Keratinocyte (primary cell): Measurements from ENCODE around the gene STAT3. TPM values are rescaled to one million over a fixed set of nuclear protein-coding genes. Genes with fewer than 3 reads are reported as not detected.

ENCODE experiments used
- DNase-seq: peaks from one replicate; pipeline ENCODE4 v3.0.0-alpha.2; 2011; ENCODE audit warnings: low read depth, missing footprints, low spot score
- FAIRE-seq: peaks from 2 replicates; lab custom pipeline; 2011; peaks lifted over from hg19 to GRCh38; lab: Jason Lieb, UNC
- H2AFZ ChIP-seq: 2 replicates; pipeline ENCODE4 v1.6.0; 2012; ENCODE audit warnings: low read length, control low read depth, inconsistent platforms; ENCODE audit not compliant: control insufficient read depth
- H3K27ac ChIP-seq: 2 replicates; pipeline ENCODE4 v1.5.1; 2011; ENCODE audit warnings: low read length; ENCODE audit not compliant: control insufficient read depth, insufficient read depth
- H3K27me3 ChIP-seq: 3 replicates; pipeline ENCODE4 v1.6.0; 2011; ENCODE audit warnings: low read length; ENCODE audit not compliant: control insufficient read depth, insufficient read depth; ENCODE audit errors: extremely low read depth
- H3K36me3 ChIP-seq, 2 experiments: 2 replicates in 1 of 2; 3 replicates in 1 of 2; pipeline ENCODE4 v1.5.1; 2011; ENCODE audit warnings: low read length in 2 of 2, mild to moderate bottlenecking in 1 of 2; ENCODE audit not compliant: control insufficient read depth in 2 of 2, insufficient read depth in 2 of 2; ENCODE audit errors: extremely low read depth in 1 of 2
- H3K4me1 ChIP-seq: 3 replicates; pipeline ENCODE4 v1.5.1; 2011; ENCODE audit warnings: low read length; ENCODE audit not compliant: control insufficient read depth, insufficient read depth; ENCODE audit errors: extremely low read depth
- H3K4me2 ChIP-seq: 3 replicates; pipeline ENCODE4 v1.6.0; 2011; ENCODE audit warnings: low read depth, low read length; ENCODE audit not compliant: control insufficient read depth, insufficient read depth; ENCODE audit errors: extremely low read depth
- H3K4me3 ChIP-seq, 3 experiments: fragments of 200-600 bp in 1 of 3; sonication (generic) in 1 of 3; 2 replicates in 2 of 3; 3 replicates in 1 of 3; pipeline ENCODE4 v1.5.1; 2011 to 2016; ENCODE audit warnings: low read length in 3 of 3, mild to moderate bottlenecking in 3 of 3, control low read depth in 2 of 3, inconsistent platforms in 1 of 3, low read depth in 1 of 3, mixed read lengths in 1 of 3, mixed run types in 1 of 3, moderate library complexity in 1 of 3; ENCODE audit not compliant: control insufficient read depth in 2 of 3, insufficient read depth in 2 of 3; ENCODE audit errors: extremely low read depth in 1 of 3
- H3K79me2 ChIP-seq: 2 replicates; pipeline ENCODE4 v1.6.0; 2012; ENCODE audit warnings: low read length; ENCODE audit not compliant: control insufficient read depth, insufficient read depth
- H3K9ac ChIP-seq: 3 replicates; pipeline ENCODE4 v1.6.0; 2011; ENCODE audit warnings: low read length; ENCODE audit not compliant: control insufficient read depth, insufficient read depth; ENCODE audit errors: extremely low read depth
- H3K9me1 ChIP-seq: 3 replicates; pipeline ENCODE4 v1.6.0; 2011; ENCODE audit warnings: low read length; ENCODE audit not compliant: control insufficient read depth, insufficient read depth; ENCODE audit errors: extremely low read depth
- H3K9me3 ChIP-seq: 2 replicates; pipeline ENCODE4 v1.5.1; 2012; ENCODE audit warnings: low read depth, low read length; ENCODE audit not compliant: control insufficient read depth
- H4K20me1 ChIP-seq: 3 replicates; pipeline ENCODE4 v1.6.0; 2011; ENCODE audit warnings: low read length; ENCODE audit not compliant: control insufficient read depth, insufficient read depth; ENCODE audit errors: extremely low read depth
- EZH2 ChIP-seq: IDR thresholded peaks from one replicate; pipeline ENCODE4 v1.6.1; 2012; ENCODE audit warnings: inconsistent platforms, mild to moderate bottlenecking, low read length, moderate library complexity
- dilution Hi-C: fragments of 300-500 bp; cut with MboI; formaldehyde crosslinking; loops from one replicate; pipeline ENCODE4 v1.7.0; 2020; ENCODE audit warnings: low sequenced_read_pairs; ENCODE audit not compliant: extremely low pct_ligation_motif_present
- polyA plus RNA-seq, 5 experiments: library from polyadenylated mRNA; depleted of rRNA in 3 of 5; stranded (reverse) in 3 of 5; stranded (forward) in 1 of 5; unstranded in 1 of 5; fragments of >200 nt; gene quantifications; 1 replicate in 1 of 5; 2 replicates in 3 of 5; 3 replicates in 1 of 5; pipeline versions ENCODE4 v1.2.1 to v1.2.3, GENCODE V29; 2011 to 2012; ENCODE audit warnings: missing spikeins in 2 of 5, low read depth in 1 of 5, low replicate concordance in 1 of 5
- TF ChIP-seq, protein P1 (sequence below), 3 experiments: IDR thresholded peaks in 1 of 3; conservative IDR thresholded peaks in 1 of 3; optimal IDR thresholded peaks in 1 of 3; 2 replicates in 2 of 3; 3 replicates in 1 of 3; pipeline versions ENCODE3 to v1.5.1; 2011; ENCODE audit warnings: low read length in 3 of 3, mild to moderate bottlenecking in 3 of 3, moderate library complexity in 2 of 3, control low read depth in 1 of 3, inconsistent platforms in 1 of 3; ENCODE audit not compliant: insufficient read depth in 2 of 3; ENCODE audit errors: extremely low read depth in 1 of 3

The STAT3 gene
- polyA plus RNA-seq, 1 donor (not counting 4 experiments of a cell fraction or from before 2014, with no cell fraction given) = 37.4 TPM

DNA sequence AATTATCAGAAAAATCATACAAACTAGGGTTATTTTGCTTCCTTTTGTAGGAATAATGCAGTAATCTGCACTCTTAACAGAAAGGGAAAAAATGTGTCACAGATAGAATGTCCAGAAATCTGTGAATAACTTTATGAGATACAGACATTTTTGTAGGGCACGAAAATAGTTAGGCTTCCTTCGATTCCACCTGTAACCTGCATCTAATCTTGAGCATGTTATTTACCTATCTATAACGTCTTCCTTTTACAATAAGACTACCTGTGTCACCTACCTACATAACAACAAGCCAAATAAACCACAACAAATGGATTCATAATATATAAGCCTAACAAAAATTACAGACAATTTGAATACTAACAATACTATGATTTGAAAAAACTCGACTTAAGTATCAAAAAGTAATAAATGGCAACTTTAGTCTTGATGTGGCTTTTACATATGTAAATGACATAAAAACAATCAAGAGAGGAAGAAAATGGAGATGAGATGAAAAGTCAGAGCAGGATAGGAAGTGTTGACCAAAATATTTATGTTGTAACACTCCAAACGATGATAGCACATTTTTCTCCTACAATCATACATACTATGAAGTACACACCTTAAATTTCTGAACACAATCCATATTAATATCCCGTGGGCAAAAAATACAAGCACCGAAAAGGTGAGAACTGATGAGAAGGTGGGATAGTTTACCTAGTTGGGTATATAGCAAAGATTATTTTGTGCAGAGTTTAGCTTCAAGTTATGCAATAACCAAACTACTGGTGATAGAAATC, 114.6 kb downstream of the STAT3 start:
- dilution Hi-C loops = no loop called here
- no peaks in the 10 kb centered on the region for H4K20me1 ChIP-seq
- TF ChIP-seq EZH2 = no peak
- TF ChIP-seq, protein P1, sequence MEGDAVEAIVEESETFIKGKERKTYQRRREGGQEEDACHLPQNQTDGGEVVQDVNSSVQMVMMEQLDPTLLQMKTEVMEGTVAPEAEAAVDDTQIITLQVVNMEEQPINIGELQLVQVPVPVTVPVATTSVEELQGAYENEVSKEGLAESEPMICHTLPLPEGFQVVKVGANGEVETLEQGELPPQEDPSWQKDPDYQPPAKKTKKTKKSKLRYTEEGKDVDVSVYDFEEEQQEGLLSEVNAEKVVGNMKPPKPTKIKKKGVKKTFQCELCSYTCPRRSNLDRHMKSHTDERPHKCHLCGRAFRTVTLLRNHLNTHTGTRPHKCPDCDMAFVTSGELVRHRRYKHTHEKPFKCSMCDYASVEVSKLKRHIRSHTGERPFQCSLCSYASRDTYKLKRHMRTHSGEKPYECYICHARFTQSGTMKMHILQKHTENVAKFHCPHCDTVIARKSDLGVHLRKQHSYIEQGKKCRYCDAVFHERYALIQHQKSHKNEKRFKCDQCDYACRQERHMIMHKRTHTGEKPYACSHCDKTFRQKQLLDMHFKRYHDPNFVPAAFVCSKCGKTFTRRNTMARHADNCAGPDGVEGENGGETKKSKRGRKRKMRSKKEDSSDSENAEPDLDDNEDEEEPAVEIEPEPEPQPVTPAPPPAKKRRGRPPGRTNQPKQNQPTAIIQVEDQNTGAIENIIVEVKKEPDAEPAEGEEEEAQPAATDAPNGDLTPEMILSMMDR (optimal IDR thresholded peaks at IDR 0.05 in 1 of 3, IDR thresholded peaks at IDR 0.05 in 1 of 3, conservative IDR thresholded peaks at IDR 0.05 in 1 of 3; ENCODE audit: extremely low read depth in 1 of 3, insufficient read depth in 2 of 3, low read length in 3 of 3) = no peak
- peaks cover 8% of the 10 kb centered on the region for H3K79me2 ChIP-seq
- no peak overlapping the region for H3K4me2 ChIP-seq
- H2AFZ ChIP-seq = no peak overlapping the region
- no peak overlapping the region for H3K4me3 ChIP-seq
- no peak overlapping the region for H3K27ac ChIP-seq
- no peak overlapping the region for H3K9ac ChIP-seq
- FAIRE-seq (no peak), DNase-seq (no peak)
- H3K4me1 ChIP-seq = peaks cover 15% of the 10 kb centered on the region
- no peaks in the 10 kb centered on the region for H3K36me3 ChIP-seq
- no peaks in the 10 kb centered on the region for H3K27me3 ChIP-seq
- no peaks in the 10 kb centered on the region for H3K9me1 ChIP-seq
- H3K9me3 ChIP-seq = no peaks in the 10 kb centered on the region

DNA sequence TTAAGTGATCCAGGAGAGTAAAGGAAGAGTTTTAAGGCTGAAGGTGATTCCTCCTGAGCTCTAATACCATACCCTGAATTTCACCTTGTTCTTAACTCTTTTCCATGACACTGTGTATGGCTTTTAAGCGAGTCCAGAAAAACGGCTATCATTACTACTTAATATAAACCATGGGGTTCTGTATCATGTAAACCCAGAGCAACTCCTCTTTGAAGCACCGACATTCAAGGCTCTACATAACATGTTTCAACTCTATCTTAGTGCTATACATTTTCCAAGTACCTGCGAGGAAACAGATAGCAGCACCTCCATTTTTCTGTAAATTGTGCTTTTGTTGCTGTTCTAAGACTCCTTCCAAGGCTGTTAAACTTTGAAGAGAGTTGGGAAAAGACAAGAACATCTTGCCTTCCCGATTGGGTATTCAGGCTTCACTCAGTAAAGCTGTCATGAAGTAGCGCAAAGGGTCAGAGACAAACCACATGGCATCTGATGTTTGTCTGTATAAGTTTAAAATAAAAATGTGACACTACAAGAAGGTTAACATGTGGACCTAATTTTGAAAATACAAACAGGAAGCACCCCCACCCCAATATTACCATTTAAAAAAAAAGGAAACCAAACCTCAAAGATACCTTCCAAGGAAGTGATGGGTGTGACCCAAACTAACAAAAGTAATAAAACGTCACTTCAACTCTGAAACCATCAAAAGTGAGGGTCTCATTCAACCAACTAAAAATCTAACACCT, 115.9 kb downstream of the STAT3 start:
- H4K20me1 ChIP-seq = no peaks in the 10 kb centered on the region
- H3K4me2 ChIP-seq = no peak overlapping the region
- no peak overlapping the region for H3K9ac ChIP-seq
- H3K9me3 ChIP-seq = no peaks in the 10 kb centered on the region
- FAIRE-seq = no peak
- no peak overlapping the region for H3K4me3 ChIP-seq
- TF ChIP-seq, protein P1 (optimal IDR thresholded peaks at IDR 0.05 in 1 of 3, IDR thresholded peaks at IDR 0.05 in 1 of 3, conservative IDR thresholded peaks at IDR 0.05 in 1 of 3; ENCODE audit: extremely low read depth in 1 of 3, insufficient read depth in 2 of 3, low read length in 3 of 3) = no peak
- no peak for TF ChIP-seq EZH2
- peaks cover 8% of the 10 kb centered on the region for H3K79me2 ChIP-seq
- H3K36me3 ChIP-seq = no peaks in the 10 kb centered on the region
- dilution Hi-C loops = no loop called here
- no peak overlapping the region for H2AFZ ChIP-seq
- H3K9me1 ChIP-seq = no peaks in the 10 kb centered on the region
- no peak for DNase-seq
- H3K27ac ChIP-seq = no peak overlapping the region
- peaks cover 15% of the 10 kb centered on the region for H3K4me1 ChIP-seq
- no peaks in the 10 kb centered on the region for H3K27me3 ChIP-seq
